SHP77 treated with DMSO at 0.1 percent for 48 hours (cell line): ENCODE data around the gene POLH.

Source experiments
- DNase-seq: peaks from one replicate; lab custom pipeline; 2025; lab: John Stamatoyannopoulos, UW

POLH gene

DNA sequence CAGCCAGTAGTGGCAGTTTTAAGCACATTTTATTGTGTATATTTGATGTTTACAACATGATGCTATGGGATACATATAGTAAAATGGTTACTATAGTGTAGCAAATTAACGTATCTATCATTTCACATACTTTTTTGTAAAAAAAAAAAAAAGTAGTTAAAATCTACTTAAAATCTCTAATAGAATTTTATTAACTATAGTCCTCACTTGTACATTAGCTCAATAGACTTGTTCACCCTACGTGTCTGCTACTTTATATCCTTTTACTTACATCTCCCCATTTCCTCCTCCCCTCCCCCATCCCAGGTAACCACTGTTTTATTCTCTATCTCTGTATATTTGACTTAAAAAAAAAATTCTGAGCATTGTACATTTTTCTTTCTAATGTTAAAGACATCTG, 30.0 kb downstream of the POLH start:
- DNase-seq = no peak

DNA sequence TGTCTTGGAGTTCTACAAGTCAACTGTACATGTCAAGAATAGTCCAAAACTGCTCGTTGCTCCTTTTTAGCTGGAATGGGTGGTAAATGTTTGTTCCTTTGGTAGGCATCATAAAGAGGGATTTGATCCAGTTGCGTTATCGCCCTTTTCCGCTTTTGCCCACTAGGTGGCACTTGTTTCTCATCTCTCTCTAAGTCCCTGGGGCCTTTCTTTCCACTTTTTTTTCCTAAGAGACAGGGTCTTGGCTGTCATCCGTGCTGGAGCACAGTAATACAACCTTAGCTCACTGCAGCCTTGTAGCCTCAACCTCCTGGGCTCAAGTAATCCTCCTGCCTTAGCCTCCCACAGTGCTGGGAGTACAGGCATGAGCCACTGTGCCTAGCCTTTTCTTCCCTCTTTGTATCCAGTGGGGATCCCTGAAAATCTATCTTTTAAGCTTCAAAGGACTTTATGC, 32.4 kb downstream of the POLH start:
- peak; percentile 34 for DNase-seq

DNA sequence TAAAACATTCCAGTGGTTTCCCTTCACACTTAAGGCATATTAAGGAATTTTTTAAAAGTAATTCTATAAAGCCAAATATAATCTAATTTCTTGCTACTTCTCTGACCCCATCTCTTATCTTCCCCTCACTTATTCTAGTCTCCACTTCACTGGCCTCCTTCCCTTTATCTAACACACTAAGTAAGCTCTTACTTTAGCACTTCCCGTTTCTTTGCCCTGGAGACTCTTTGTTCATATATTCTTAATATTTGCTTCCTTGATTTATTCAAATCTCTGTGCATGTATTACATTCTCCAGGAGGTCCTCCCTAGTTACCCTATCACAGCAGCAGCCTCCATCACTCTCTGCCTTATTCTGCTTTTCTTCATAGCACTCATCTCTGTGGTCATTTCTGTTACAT, 32.8 kb downstream of the POLH start:
- DNase-seq = no peak

DNA sequence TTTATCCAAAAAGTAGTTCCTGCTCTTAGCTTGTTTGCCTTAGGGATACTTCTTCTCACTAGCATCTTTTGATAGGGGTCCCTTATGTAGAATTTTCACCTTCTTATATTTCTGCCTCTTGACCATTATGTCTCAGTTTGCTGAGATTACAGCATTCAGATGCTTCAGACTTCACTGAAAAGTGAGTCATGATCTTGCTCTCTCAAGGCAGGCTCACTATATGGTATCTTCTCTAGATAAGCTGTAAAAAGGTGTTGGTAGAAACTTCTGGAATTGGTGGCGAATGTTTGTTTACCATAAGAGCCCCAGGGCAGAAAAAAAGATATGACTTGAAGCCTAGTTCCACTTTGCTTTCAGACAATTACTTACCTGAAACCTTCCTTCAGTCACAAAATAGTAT, 33.4 kb downstream of the POLH start:
- no peak for DNase-seq

DNA sequence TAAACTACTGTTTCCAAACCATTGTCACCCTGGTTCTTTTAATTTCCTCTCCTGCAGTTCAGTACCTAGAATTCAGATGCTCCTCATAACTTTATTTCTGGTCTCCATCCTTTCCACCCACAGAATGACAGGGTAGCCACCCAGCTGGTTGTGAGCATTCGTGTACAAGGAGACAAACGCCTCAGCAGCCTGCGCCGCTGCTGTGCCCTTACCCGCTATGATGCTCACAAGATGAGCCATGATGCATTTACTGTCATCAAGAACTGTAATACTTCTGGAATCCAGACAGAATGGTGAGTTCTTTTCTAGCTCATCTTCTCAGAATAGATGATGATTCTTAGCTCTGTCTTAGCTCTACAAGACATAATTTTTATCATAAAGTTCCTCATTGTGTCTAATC, 34.4 kb downstream of the POLH start:
- DNase-seq = no peak

DNA sequence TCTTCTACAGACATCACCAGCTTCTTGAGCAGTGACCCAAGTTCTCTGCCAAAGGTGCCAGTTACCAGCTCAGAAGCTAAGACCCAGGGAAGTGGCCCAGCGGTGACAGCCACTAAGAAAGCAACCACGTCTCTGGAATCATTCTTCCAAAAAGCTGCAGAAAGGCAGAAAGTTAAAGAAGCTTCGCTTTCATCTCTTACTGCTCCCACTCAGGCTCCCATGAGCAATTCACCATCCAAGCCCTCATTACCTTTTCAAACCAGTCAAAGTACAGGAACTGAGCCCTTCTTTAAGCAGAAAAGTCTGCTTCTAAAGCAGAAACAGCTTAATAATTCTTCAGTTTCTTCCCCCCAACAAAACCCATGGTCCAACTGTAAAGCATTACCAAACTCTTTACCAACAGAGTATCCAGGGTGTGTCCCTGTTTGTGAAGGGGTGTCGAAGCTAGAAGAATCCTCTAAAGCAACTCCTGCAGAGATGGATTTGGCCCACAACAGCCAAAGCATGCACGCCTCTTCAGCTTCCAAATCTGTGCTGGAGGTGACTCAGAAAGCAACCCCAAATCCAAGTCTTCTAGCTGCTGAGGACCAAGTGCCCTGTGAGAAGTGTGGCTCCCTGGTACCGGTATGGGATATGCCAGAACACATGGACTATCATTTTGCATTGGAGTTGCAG, 37.9 kb downstream of the POLH start:
- DNase-seq = no peak

DNA sequence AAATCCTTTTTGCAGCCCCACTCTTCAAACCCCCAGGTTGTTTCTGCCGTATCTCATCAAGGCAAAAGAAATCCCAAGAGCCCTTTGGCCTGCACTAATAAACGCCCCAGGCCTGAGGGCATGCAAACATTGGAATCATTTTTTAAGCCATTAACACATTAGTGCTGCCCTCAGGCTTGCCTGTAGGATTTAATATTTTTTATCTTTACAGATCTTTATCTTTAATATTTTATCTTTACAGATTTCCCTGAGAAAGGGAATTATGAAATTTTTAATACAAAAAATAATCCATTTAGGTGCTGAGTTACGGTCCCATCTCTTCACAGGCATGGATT, 38.4 kb downstream of the POLH start:
- no peak for DNase-seq

DNA sequence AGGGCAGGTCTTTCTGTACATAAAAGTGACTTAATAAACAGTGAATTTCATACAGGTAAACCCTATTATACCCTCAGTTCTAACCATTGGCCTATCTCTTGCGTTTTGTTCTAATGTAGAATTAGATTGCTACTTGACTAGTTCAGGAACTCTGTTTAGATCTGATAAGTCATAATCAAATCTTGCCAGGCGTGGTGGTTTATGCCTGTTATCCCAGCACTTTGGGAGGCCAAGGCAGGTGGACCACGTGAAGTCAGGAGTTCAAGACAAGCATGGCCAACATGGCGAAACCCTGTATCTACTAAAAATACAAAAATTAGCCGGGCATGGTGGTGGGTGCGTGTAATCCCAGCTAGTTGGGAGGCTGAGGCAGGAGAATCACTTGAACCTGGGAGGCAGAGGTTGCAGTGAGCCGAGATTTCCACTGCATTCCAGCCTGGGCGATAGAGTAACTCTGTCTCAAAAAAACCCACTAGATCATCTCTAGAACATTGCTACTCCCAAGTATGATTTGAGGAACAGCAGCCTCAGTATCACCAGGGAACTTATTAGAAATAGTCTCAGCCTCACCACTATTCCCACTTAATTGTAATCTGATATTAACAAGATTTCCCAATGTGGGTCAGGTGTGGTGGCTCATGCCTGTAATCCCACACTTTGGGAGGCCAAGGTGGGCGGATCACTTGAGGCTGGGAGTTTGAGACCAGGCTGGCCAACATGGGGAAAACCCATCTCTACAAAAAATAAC, 40.9 kb downstream of the POLH start:
- no peak for DNase-seq

DNA sequence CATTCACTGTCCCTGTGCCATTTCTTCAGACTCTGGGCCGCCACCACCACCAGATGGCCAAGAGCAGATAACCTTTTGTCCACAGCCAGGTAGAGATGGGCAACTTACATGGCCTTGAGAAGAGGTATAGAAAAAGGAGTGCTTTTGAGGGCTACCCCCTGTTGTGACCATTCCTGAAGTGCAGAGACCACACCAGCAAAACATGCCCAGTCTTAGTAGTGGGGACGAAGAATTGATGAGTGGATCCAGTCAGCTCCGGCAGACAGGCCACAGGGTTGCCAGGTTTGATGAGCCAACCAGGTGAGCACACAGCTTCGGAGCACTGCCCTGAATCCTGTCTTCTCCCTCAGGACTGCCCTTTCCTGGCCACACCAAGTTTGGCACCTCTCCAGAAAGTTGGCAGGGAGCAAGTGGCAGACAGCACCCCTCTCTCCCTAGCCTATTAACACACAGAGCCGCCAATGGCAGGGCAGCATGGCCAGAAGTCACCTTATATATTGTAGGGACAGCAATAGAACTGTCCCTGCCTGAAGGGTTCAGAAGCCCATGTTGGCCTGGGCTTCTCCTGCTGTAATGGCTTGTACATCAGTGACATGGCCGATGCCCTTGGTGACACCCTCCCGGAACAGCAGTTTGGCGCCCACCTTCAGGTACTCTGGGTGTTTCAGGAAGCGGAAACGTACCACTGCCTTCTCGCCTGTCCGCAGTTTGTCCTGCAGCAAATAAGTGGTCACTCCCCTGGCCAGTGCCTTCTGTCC, 45.3 kb downstream of the POLH start:
- DNase-seq = no peak

DNA sequence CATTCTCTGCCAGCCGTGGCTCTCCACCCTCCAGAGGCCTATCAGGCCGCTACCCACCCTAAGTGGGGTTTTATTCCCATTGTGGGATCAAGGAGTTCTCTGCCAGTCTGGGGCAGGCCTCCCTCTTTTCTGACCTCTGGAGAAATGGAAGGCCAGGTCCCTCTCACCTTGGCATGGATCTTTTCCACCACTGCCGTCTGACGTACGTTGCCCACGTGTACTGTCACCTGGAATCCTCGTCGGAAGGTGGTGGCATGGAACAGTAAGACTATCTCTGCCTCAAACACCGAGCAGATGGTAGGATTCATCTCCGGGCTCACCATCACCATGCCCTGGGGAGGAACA, 45.8 kb downstream of the POLH start:
- DNase-seq = no peak

DNA sequence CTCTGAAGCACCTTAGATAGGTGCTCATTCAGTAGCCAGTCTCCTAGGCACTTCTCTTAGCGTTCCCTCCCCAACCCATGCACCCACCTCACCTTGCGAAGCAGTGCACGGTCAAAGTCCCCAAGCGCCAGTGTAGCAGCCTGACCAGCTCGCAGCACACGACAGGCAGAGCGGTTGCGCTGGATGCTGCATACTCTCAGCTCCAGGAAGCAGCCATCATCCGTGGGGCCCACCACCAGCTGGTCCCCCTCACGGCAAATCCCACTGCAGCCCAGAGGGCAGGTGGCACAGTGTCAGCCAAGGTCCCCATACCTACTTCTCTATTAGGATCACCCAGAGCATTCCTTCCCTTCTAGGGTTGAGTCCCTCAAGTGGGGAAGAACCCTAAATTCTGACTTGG, 46.6 kb downstream of the POLH start:
- no peak for DNase-seq

DNA sequence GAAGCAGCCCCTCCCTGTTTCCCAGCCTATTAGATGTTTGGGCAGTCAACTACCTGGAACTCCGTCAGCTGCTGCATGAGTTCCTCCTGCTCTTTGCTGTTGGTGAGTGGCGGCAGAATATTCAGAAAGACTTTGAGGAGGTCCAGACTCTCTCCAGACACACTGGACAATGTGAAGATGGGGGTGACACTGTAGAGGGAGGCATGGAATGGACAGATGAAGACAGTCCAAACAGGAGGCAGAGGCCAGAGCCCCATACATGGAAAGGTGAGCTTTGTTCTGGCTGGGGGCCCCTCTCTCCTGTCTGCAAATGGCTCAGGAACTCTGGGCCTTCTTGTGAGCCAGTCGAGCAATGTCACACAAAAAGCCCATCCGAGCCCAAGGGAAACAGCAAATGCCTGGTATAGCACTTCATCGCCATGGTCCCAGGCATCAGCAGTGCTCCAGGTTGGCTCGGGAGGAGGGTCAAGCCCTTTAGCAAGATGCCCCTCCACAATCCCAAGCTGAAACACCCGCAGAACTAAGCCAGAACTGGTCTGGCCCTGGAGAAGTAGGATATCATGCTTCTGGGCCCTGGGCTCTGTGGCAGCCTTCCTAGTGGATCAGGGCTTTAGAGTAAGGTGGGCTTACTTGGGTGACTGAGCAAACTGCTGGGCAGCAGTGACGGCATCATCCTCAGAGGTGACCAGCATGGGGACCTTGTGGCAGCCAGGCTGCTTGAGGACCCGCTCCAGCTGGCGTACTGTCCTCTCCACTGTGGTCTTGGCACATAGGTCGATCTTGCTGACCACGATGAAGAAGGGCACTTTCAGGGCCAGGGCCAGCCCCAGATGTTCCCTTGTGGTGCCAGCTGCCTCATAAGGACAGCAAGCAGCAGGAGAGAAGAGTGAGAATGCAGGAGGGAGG, 48.1 kb downstream of the POLH start:
- no peak for DNase-seq

DNA sequence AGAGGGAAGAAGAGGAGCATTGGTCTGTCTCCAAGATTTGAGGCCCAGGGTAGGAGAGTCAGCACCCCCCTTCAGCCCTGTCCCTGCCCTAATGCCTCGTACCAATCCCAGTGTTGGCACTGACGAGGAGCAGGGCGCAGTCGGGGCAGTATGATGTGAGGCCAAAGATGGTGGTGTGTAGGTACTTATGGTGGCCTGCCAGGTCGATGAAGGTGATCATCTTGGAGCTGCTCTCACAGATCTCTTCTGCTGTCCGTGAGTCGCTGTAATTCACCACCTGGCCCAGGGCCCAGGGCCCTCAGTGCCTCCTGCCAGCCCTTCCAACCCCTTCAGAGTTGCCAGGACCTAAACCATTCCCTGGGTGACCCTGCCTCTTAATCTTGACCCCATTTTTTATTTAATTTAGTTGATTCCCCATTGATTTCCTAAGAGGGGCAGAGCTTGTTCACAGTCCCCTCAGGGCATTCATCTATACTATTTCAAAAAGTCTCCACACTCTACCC, 48.9 kb downstream of the POLH start:
- no peak for DNase-seq

DNA sequence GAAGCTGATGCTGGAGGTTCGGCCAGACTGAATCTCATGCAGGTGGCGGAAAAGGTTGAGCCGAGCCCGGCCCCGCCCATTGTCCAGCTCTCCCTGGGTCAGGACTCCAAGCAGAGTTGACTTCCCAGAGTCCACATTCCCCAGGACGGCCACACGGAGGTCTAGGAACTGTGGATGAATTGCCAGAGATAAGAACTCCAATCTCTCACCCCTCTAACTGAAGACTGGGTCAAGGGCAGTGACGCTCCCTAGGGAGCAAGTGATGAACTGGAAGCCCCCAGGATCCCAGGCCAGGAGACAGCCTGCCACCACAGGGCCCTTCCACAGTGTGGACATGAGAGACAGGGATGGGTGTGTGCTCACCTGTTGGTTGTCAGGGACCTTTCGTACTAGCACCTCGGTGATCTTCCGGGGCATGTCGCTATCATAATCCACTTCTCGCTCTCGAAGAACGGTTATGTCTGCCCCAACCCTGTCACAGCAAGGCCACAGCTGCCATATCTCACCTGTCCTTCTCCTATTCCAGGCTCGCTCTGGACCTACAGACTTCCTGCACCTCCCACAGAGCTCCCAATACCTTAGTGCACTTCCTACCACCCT, 49.5 kb downstream of the POLH start:
- DNase-seq = no peak

DNA sequence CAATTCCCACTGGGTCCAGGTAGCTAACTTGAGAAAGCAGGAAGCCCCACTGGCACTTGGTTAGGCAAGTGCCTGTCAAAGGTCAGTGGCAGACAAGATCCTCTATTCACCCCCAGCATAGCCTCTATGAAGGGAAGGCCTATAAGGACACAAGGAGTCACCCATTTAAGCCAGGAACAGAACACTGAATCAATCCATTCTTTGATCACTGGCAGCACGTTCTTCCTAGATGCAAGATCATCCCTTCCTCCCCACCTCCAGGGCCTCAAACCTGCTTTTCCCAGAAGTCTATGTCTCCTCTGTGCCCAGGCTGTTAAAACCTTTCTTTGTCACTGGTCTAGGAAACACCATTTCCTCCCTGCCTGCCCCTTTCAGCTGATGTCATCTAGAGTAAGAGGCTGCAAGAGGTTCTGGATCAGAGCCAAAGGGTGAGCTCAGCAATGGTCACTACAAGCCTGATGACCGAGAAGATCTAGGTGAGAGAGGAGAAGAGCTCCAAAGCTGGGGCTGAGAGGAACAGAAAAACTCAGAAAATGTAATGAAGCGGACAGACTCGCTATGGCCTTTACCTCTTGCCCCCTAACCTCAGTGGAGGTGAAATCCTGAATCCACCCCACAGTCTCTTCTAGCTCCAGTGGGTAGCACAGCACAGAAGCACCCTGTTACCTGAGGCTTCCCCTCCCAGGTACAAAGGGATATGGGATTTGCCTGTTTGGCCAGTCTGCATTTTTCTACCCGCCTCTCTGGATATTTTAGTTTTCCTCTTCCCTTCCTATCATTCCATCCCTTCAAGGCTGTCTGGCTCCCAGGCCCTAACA, 51.2 kb downstream of the POLH start:
- DNase-seq = peak; percentile 86

DNA sequence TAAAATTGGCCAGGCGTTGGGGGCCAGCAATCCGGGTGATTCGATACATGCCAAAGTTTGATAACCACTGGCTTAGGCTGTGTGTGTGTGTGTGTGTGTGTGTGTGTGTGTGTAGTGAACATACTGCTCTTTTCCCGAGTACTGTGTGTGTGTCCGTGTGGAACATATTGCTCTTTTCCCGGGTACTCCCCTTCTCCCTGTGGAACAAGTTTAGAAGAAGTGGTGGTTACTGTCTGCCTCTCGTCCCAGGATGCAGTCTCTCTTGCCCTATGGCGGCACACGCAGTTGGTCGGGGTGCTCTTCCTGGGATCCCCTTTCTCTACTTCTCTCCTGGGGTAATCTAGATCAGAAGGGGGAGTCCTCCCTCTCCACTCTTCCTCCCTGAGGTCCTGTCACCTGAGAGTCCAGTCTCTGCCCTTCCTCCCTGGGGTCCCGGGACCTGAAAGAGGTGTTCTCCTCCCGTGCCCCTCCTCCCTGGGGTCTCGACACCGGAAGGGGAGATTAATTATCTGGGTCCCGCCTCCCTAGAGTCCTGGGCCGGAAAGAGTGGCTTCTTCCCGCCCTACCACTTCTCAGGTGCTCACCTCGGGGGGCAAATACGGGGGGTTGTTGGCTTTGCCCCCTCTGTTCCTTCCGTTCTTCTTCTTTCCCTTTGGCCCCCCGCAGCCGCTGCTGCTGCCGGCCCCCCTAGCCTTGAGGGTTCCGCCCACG, 52.6 kb downstream of the POLH start:
- no peak for DNase-seq

DNA sequence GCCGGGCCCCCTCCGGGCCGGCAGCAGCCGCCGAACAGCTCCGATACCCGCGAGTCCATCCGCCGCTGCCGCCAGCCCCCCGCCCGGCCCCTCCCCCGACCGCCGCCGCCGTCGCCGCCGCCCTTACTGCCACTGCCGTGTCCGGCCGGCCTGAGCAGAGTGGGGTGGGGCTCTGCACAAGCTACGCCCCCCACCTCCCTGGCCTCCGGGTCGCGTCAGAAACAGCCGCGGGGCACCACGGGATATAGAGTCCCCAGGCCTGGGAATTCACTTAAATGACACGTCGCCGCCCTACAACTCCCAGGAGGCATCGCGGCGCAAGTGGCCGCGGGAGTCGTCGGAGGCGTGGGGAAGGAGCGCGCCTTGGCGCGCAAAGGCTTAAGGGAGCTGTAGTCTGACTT, 53.1 kb downstream of the POLH start, which contains the start of gene GTPBP2:
Gene GTPBP2, minus strand, starts transcription at position 161 of the 401 bp plus-strand sequence. Its CDS starts 102 bp downstream, at position 59.
- peak; percentile 96 for DNase-seq

DNA sequence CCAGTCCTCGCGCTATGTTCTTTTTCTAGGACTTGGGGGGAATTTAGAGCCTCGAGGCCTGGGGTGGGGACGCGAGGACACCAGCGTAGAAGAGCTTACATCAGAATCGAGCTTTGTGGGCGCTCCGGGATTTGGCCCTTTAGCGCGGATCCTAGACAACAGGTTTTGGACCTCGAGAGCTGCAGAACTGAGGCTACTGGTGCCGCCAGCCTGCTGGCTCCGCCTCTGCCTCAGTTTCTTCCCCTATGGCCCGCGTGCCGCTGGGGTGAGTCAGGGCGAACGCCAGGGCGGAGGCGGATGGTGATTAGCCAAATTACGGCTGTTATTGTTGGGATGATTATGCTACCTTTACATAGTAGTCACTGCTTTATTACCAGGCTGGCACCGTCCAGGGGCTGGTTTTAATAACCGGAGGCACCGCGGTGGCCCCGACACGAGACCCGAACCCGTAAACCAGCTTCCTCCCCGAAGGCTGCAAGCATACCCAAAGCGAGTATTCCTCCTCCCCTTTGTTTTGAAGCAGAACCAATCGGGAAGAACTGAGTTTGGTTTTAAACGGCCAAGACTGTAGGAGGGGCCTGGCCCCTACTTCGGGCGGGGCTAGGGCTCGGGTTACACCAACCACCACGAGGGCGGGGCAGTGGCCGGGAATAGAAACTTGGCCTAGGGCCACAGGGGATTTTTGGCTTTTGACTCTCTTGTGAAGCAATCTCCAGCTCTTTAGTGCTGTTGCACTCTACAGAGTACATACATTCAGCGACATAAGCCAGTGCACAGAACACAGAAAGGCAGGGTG, 53.7 kb downstream of the POLH start:
- DNase-seq = peak; percentile 95

DNA sequence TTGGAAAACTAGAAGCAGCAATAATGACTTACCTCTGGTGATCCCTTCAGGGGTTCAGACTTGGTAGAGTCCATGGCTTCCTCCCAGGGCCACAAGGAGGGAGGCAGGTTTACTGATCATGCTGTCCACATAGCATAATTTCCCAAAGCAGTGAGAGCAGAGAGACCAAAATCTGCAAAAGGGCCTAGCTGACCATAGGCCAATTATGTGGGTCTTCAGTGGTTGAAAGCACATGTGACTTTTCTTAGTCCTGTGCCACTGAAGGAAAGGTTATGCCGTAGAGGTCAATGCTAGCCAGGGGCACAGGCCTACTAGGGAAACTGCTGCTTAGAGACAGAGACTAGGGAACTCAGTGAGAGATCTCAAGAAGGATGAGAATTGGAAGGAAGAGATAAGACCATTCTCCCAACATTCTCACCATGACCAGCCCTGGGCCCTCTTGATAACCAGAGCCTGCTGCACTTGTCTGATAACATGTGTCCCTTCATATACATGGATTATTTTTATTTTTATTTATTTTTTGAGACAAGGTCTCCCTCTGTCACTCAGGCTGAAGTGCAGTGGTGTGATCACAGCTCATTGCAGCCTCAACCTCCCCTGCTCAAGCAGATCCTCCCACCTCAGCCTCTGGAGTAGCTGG, 55.1 kb downstream of the POLH start:
- no peak for DNase-seq
